Gastroesophageal sphincter (tissue), 3 donors: ENCODE data around the gene OLR1.

Experiments used
- POLR2A ChIP-seq, 2 donors: fragments of 450-650 bp; IDR thresholded peaks; one replicate each; pipeline ENCODE4 v1.6.1; 2017; ENCODE audit warnings: antibody characterized with exemption in 2 of 2, mild to moderate bottlenecking in 2 of 2, moderate library complexity in 1 of 2
- TF ChIP-seq, protein P1 (sequence below), 4 experiments: fragments of 200-600 bp in 2 of 4; fragments of 450-650 bp in 2 of 4; sonication (generic) in 1 of 4; IDR thresholded peaks; one replicate each; pipeline ENCODE4 v1.5.1; 2017 to 2019; ENCODE audit warnings: antibody characterized with exemption in 4 of 4, mild to moderate bottlenecking in 2 of 4, moderate library complexity in 2 of 4

- TF ChIP-seq, protein P1, sequence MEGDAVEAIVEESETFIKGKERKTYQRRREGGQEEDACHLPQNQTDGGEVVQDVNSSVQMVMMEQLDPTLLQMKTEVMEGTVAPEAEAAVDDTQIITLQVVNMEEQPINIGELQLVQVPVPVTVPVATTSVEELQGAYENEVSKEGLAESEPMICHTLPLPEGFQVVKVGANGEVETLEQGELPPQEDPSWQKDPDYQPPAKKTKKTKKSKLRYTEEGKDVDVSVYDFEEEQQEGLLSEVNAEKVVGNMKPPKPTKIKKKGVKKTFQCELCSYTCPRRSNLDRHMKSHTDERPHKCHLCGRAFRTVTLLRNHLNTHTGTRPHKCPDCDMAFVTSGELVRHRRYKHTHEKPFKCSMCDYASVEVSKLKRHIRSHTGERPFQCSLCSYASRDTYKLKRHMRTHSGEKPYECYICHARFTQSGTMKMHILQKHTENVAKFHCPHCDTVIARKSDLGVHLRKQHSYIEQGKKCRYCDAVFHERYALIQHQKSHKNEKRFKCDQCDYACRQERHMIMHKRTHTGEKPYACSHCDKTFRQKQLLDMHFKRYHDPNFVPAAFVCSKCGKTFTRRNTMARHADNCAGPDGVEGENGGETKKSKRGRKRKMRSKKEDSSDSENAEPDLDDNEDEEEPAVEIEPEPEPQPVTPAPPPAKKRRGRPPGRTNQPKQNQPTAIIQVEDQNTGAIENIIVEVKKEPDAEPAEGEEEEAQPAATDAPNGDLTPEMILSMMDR (IDR thresholded peaks at IDR 0.05), result no peak
- no peak for TF ChIP-seq POLR2A (IDR thresholded peaks at IDR 0.05)
Observed at GRCh38 chr12:10147714-10148403, 24.1 kb downstream of the OLR1 start.
